ENCODE data around the gene POLR2E.

The POLR2E gene

GRCh38 chr19:1062387-1063029 is 32.7 kb downstream of the POLR2E start:
- no peak overlapping the region for H3K4me3 ChIP-seq (ENCODE audit: low read depth, low read length)
- TF ChIP-seq CTCF (IDR thresholded peaks at IDR 0.05; ENCODE audit: low read depth, low read length): no peak

- no peak for TF ChIP-seq CTCF (IDR thresholded peaks at IDR 0.05; ENCODE audit: low read depth, low read length)
- H3K4me3 ChIP-seq (ENCODE audit: low read depth, low read length): no peak overlapping the region
Measured at GRCh38 chr19:1061987-1062386, 33.2 kb downstream of the POLR2E start.

- no peak overlapping the region for H3K4me3 ChIP-seq (ENCODE audit: low read depth, low read length)
- TF ChIP-seq CTCF (IDR thresholded peaks at IDR 0.05; ENCODE audit: low read depth, low read length): no peak
Measured at GRCh38 chr19:1060689-1061088, 34.5 kb downstream of the POLR2E start.

- H3K4me3 ChIP-seq (ENCODE audit: low read depth, low read length): no peak overlapping the region
- TF ChIP-seq CTCF (IDR thresholded peaks at IDR 0.05; ENCODE audit: low read depth, low read length): no peak
Measured at GRCh38 chr19:1058112-1058511, 37.1 kb downstream of the POLR2E start.

- no peak for TF ChIP-seq CTCF (IDR thresholded peaks at IDR 0.05; ENCODE audit: low read depth, low read length)
- H3K4me3 ChIP-seq (ENCODE audit: low read depth, low read length): no peak overlapping the region
Measured at GRCh38 chr19:1057176-1057855, 37.9 kb downstream of the POLR2E start.

GRCh38 chr19:1055886-1056620 is 39.1 kb downstream of the POLR2E start:
- H3K4me3 ChIP-seq (ENCODE audit: low read depth, low read length): no peak overlapping the region
- TF ChIP-seq CTCF (IDR thresholded peaks at IDR 0.05; ENCODE audit: low read depth, low read length): no peak

GRCh38 chr19:1055028-1055425 is 40.1 kb downstream of the POLR2E start:
- H3K4me3 ChIP-seq (ENCODE audit: low read depth, low read length): no peak overlapping the region
- TF ChIP-seq CTCF (IDR thresholded peaks at IDR 0.05; ENCODE audit: low read depth, low read length): no peak
